Transverse colon (tissue), 3 donors: Measurements from ENCODE around the gene GCC1.

Experiments
- EP300 ChIP-seq: sonication (generic); formaldehyde crosslinking; IDR thresholded peaks from one replicate; pipeline ENCODE4 v1.6.1; 2017; ENCODE audit warnings: antibody characterized with exemption, low read depth
- POLR2A ChIP-seq: fragments of 450-650 bp; IDR thresholded peaks from one replicate; pipeline ENCODE4 v1.6.1; 2016; ENCODE audit warnings: antibody characterized with exemption, mild to moderate bottlenecking, moderate library complexity
- TF ChIP-seq, protein P1 (sequence below), 5 experiments: fragments of 200-600 bp in 3 of 5; fragments of 450-650 bp in 2 of 5; sonication (generic) in 3 of 5; IDR thresholded peaks; 1 replicate in 2 of 5; 2 replicates in 3 of 5; pipeline ENCODE4 v1.5.1; 2016 to 2017; ENCODE audit warnings: antibody characterized with exemption in 5 of 5, inconsistent platforms in 3 of 5, mild to moderate bottlenecking in 2 of 5, moderate library complexity in 1 of 5

DNA sequence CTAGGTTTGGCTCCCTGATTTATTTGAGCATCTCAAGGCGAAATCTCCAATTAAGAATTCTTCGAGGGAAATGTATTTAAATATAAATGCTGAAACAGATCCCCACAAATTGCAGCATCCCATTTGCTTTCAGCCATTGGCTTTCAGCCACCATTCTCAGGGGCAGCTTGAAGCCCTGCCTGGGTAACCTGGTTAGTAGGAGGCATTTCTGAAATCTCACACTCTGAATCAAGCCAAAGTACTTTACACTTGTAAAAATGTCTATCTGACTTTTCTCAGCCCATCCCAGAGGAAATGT, 49.1 kb downstream of the GCC1 start:
- TF ChIP-seq, protein P1, sequence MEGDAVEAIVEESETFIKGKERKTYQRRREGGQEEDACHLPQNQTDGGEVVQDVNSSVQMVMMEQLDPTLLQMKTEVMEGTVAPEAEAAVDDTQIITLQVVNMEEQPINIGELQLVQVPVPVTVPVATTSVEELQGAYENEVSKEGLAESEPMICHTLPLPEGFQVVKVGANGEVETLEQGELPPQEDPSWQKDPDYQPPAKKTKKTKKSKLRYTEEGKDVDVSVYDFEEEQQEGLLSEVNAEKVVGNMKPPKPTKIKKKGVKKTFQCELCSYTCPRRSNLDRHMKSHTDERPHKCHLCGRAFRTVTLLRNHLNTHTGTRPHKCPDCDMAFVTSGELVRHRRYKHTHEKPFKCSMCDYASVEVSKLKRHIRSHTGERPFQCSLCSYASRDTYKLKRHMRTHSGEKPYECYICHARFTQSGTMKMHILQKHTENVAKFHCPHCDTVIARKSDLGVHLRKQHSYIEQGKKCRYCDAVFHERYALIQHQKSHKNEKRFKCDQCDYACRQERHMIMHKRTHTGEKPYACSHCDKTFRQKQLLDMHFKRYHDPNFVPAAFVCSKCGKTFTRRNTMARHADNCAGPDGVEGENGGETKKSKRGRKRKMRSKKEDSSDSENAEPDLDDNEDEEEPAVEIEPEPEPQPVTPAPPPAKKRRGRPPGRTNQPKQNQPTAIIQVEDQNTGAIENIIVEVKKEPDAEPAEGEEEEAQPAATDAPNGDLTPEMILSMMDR (IDR thresholded peaks at IDR 0.05), result no peak
- TF ChIP-seq EP300 (no peak), POLR2A (no peak)
